ENCODE measurements around the gene SAMD5.
"Not testable (repeated sequence)": the region's sequence is repeated elsewhere in the genome, so short reads cannot be mapped to it uniquely, and the experiment has no call there.

GRCh38 chr6:147542436-147542835 lies 33.9 kb downstream of the SAMD5 start:
- not testable (repeated sequence) for TF ChIP-seq CTCF, POLR2A (IDR thresholded peaks at IDR 0.05)
